Cardiac muscle cell (in vitro differentiated cells and primary cell): ENCODE measurements around the gene NTN5. TPM values are rescaled to one million over a fixed set of nuclear protein-coding genes. Genes with fewer than 3 reads are reported as not detected.

Experiments
- DNase-seq, 2 donors: peaks; one replicate each; pipeline versions ENCODE4 v3.0.0 to v3.0.0-alpha.2; 2010 to 2017; ENCODE audit warnings: low read depth in 1 of 2, low spot score in 1 of 2
- H3K27ac ChIP-seq: fragments of 200-600 bp; sonication (generic); 2 replicates; pipeline ENCODE4 v1.5.1; 2016
- H3K27me3 ChIP-seq: fragments of 200-600 bp; sonication (generic); 2 replicates; pipeline ENCODE4 v1.6.0; 2016; ENCODE audit warnings: control low read depth
- H3K36me3 ChIP-seq: fragments of 200-600 bp; sonication (generic); 2 replicates; pipeline ENCODE4 v1.5.1; 2016; ENCODE audit warnings: control low read depth
- H3K4me1 ChIP-seq: fragments of 200-600 bp; sonication (generic); 2 replicates; pipeline ENCODE4 v1.8.1; 2017; ENCODE audit warnings: low read depth, mild to moderate bottlenecking, mixed run types
- H3K4me3 ChIP-seq: fragments of 200-600 bp; sonication (generic); 2 replicates; pipeline ENCODE4 v1.5.1; 2016; ENCODE audit warnings: mild to moderate bottlenecking
- H3K9me3 ChIP-seq: fragments of 200-600 bp; sonication (generic); 2 replicates; pipeline ENCODE4 v1.5.1; 2017; ENCODE audit warnings: low read depth, mild to moderate bottlenecking, control low read depth
- CTCF ChIP-seq: IDR thresholded peaks from 2 replicates; pipeline ENCODE4 v1.5.1; 2012; ENCODE audit warnings: low read depth, mild to moderate bottlenecking, low read length
- polyA plus RNA-seq: library from polyadenylated mRNA; unstranded; fragments of >200 nt; fragmentation: Nextera tagmentation; extraction: Ambion mirVana; gene quantifications from 2 replicates; pipeline ENCODE4 v1.2.1, GENCODE V29; 2016
- total RNA-seq: library from RNA; depleted of rRNA; stranded (reverse); fragments of >200 nt; gene quantifications from 2 replicates; pipeline ENCODE4 v1.2.3, GENCODE V29; 2016

NTN5 gene
- total and polyA plus RNA-seq, 2 experiments from 2014 or later, result 4.1 TPM; not detected in 1

DNA sequence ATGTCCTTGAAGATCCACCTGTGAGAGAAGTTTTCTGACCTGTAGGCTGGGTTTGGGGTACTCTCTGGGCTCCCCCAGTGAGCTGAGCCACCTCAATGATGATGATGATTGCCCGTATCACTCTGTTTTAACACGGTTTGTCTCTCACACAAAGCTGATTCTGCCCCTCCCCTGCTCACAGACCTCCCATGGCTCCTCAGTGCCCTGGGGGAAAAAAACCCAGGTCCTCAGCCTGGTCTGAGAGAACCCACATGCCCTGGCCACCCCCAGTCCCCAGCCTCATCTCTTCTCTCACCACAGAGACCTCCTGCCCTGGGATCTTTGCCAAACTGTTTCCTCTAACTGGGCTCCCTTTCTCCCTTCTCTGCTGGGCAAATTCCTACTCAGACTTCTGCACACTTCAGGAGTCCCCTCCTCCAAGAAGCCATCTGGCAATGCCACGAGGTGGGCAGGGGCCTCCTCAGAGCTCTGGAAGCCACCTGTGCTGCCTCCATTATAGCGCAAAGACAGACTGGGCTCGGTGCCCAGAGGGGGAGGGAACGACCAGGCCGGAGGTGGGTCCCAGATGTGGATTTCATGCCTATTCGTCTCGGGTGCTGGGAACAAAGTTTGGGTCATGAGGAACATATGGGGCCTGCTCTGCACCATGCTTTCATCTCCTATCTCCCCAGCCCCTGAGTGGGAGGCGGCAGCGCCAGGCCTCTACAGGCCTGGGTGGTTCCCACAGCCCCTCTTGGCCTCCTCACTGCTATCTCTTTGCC is 18.3 kb downstream of the NTN5 start:
- Histone ChIP-seq H3K4me3 (no peak overlapping the region), H3K27me3 (no peaks in the 10 kb centered on the region), H3K9me3 (no peaks in the 10 kb centered on the region), H3K36me3 (no peaks in the 10 kb centered on the region), H3K27ac (no peak overlapping the region), H3K4me1 (no peaks in the 10 kb centered on the region)
- TF ChIP-seq CTCF, result no peak
- no peak for DNase-seq

DNA sequence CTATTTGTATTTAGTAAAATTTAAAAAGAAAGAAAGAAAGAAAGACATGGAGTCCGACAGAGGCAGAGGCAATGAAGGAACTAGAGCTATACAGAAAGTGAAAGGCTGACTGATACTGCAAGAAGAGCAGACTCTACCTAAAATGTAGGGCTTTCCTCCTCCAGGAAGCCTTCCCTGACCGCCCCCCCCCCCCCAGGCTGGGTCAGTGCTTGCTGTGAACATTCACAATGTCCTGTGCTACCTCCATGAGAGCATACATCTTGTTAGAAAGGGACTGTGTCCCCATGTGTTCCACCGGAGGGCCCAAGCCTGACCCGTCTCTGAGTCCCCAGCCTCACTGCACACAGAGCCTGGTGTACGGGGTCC is 21.2 kb downstream of the NTN5 start:
- no peaks in the 10 kb centered on the region for H3K4me1 ChIP-seq
- no peak overlapping the region for H3K4me3 ChIP-seq
- H3K36me3 ChIP-seq, result no peaks in the 10 kb centered on the region
- no peaks in the 10 kb centered on the region for H3K9me3 ChIP-seq
- no peak for TF ChIP-seq CTCF
- H3K27me3 ChIP-seq, result no peaks in the 10 kb centered on the region
- H3K27ac ChIP-seq, result no peak overlapping the region
- no peak for DNase-seq

GRCh38 chr19:48650974-48651682 is 21.7 kb downstream of the NTN5 start:
- Histone ChIP-seq H3K4me1 (no peaks in the 10 kb centered on the region), H3K4me3 (no peak overlapping the region), H3K27me3 (no peaks in the 10 kb centered on the region), H3K27ac (no peak overlapping the region), H3K36me3 (no peaks in the 10 kb centered on the region), H3K9me3 (no peaks in the 10 kb centered on the region)
- TF ChIP-seq CTCF, result no peak
- no peak for DNase-seq

DNA sequence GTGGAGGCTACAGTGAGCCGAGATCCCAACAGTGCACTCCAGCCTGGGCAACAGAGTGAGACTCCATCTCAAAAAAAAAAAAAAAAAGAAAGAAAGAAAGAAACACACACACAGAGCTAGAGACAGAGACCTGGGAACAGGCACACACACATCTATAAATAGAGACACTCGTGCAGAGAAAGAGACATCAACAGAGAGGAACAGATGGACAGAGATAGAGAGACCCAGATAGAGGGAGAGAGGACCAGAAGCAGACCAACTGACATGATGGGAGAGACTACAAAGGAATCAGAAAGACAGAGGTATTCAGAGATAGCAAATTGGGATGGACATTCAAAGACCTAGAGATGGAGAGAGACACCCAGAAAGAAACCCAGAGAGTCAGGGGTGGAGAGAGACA is 24.7 kb downstream of the NTN5 start:
- no peaks in the 10 kb centered on the region for H3K36me3 ChIP-seq
- H3K27ac ChIP-seq, result no peak overlapping the region
- H3K4me1 ChIP-seq, result no peaks in the 10 kb centered on the region
- no peaks in the 10 kb centered on the region for H3K9me3 ChIP-seq
- DNase-seq, result no peak
- H3K27me3 ChIP-seq, result no peaks in the 10 kb centered on the region
- no peak for TF ChIP-seq CTCF
- H3K4me3 ChIP-seq, result no peak overlapping the region

DNA sequence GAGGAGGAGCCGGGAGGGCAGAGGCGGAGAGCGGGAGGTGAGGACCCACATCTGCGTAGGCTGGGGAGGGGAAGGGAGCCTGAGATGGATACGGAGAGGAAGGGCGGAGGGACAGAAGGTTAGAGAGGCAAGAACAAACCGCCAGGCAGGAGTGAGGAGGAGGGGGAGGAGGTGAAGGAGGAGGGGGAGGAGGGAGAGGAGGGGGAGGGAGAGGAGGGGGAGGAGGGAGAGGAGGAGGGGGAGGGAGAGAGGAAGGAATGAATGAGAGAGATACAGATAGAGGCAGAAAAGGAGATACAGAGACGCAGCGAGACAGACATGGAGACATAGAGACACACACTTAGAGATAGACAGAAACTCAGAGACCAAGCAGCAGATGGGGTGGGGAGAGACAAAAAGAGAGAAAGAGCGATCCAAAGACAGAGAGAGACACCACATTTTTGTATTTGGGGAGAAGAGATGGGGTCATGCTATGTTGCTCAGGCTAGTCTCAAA is 26.0 kb downstream of the NTN5 start:
- H3K36me3 ChIP-seq, result no peaks in the 10 kb centered on the region
- H3K9me3 ChIP-seq, result no peaks in the 10 kb centered on the region
- H3K4me1 ChIP-seq, result no peaks in the 10 kb centered on the region
- no peak overlapping the region for H3K4me3 ChIP-seq
- no peaks in the 10 kb centered on the region for H3K27me3 ChIP-seq
- H3K27ac ChIP-seq, result no peak overlapping the region
- no peak for TF ChIP-seq CTCF
- no peak for DNase-seq
